Measurements from ENCODE around the gene HAUS1. TPM values are rescaled to one million over a fixed set of nuclear protein-coding genes. Genes with fewer than 3 reads are reported as not detected.
A peak's percentile ranks its signal among the peaks of the same experiment; 100 is the strongest.

Gene HAUS1
- 44.6 TPM for polyA plus RNA-seq (2012; ENCODE audit: low read depth, missing spikeins)

- DNase-seq (ENCODE audit: insufficient read length, low spot score) (peak; percentile 63), FAIRE-seq (peak; percentile 78)
- TF ChIP-seq TAF1 (IDR thresholded peaks at IDR 0.05; ENCODE audit: low read depth, low read length) (no peak), POLR2A (IDR thresholded peaks at IDR 0.05; ENCODE audit: low read depth, low read length) (peak; percentile 18; the same call in 1 of the 2 replicates), SPI1 (IDR thresholded peaks at IDR 0.05; ENCODE audit: low read depth, low read length) (no peak)
Measured at GRCh38 chr18:46104128-46104911, at the start of gene HAUS1. HAUS1 (plus strand) TSS chr18:46104385; CDS start chr18:46104412, 27 bp downstream.

GRCh38 chr18:46054956-46055837 is 49.0 kb upstream of the HAUS1 start:
- FAIRE-seq (peak; percentile 92), DNase-seq (ENCODE audit: insufficient read length, low spot score) (no peak)
- no peak for TF ChIP-seq SPI1 (IDR thresholded peaks at IDR 0.05; ENCODE audit: low read depth, low read length)

DNA sequence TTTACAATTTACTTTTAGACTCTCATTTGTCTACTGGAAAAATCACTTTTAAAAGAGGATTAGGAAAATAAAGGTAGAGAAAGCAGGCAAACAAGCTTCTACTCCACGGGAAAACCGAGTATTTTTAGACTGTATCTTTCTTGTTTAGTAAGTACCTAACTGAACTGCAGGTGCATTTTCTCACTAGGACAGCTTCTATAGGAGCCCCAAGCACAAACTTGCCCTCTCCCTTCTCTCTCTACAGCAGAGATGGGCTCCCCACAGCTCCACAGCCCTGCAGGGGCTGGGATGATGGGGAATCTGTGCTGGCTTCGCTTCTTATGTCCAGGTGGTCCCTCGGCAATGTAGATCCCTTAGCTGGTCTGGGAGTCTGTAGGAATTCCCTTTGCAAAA is 48.4 kb upstream of the HAUS1 start:
- FAIRE-seq, result peak; percentile 80
- DNase-seq (ENCODE audit: insufficient read length, low spot score), result no peak
- no peak for TF ChIP-seq POLR2AphosphoS5 (IDR thresholded peaks at IDR 0.05; ENCODE audit: low read depth, low read length)
- no peak for TF ChIP-seq SPI1 (IDR thresholded peaks at IDR 0.05; ENCODE audit: low read depth, low read length)
- no peak for TF ChIP-seq POLR2A (IDR thresholded peaks at IDR 0.05; ENCODE audit: low read depth, low read length)
- no peak for TF ChIP-seq PAX5 (IDR thresholded peaks at IDR 0.05; ENCODE audit: insufficient read depth, low read length, severe bottlenecking)
- TF ChIP-seq POU2F2 (IDR thresholded peaks at IDR 0.05; ENCODE audit: low read depth, low read length), result no peak
- TF ChIP-seq TAF1 (IDR thresholded peaks at IDR 0.05; ENCODE audit: low read depth, low read length), result no peak

GRCh38 chr18:46060359-46060841 is 43.8 kb upstream of the HAUS1 start:
- FAIRE-seq (no peak), DNase-seq (ENCODE audit: insufficient read length, low spot score) (no peak)
- no peak for TF ChIP-seq TAF1 (IDR thresholded peaks at IDR 0.05; ENCODE audit: low read depth, low read length)
- no peak for TF ChIP-seq PAX5 (IDR thresholded peaks at IDR 0.05; ENCODE audit: insufficient read depth, low read length, severe bottlenecking)
- no peak for TF ChIP-seq POLR2A (IDR thresholded peaks at IDR 0.05; ENCODE audit: low read depth, low read length)
- no peak for TF ChIP-seq POU2F2 (IDR thresholded peaks at IDR 0.05; ENCODE audit: low read depth, low read length)

- FAIRE-seq (peak; percentile 16), DNase-seq (ENCODE audit: insufficient read length, low spot score) (no peak)
- TF ChIP-seq POU2F2 (IDR thresholded peaks at IDR 0.05; ENCODE audit: low read depth, low read length) (no peak), POLR2AphosphoS5 (IDR thresholded peaks at IDR 0.05; ENCODE audit: low read depth, low read length) (no peak), POLR2A (IDR thresholded peaks at IDR 0.05; ENCODE audit: low read depth, low read length) (no peak), PAX5 (IDR thresholded peaks at IDR 0.05; ENCODE audit: insufficient read depth, low read length, severe bottlenecking) (no peak), SPI1 (IDR thresholded peaks at IDR 0.05; ENCODE audit: low read depth, low read length) (no peak), TAF1 (IDR thresholded peaks at IDR 0.05; ENCODE audit: low read depth, low read length) (no peak)
Measured at GRCh38 chr18:46061387-46061786, 42.8 kb upstream of the HAUS1 start.

- peak; percentile 23 for FAIRE-seq
- no peak for TF ChIP-seq POU2F2 (IDR thresholded peaks at IDR 0.05; ENCODE audit: low read depth, low read length)
- TF ChIP-seq POLR2AphosphoS5 (IDR thresholded peaks at IDR 0.05; ENCODE audit: low read depth, low read length), result no peak
- no peak for TF ChIP-seq PAX5 (IDR thresholded peaks at IDR 0.05; ENCODE audit: insufficient read depth, low read length, severe bottlenecking)
- TF ChIP-seq POLR2A (IDR thresholded peaks at IDR 0.05; ENCODE audit: low read depth, low read length), result no peak
- no peak for TF ChIP-seq TAF1 (IDR thresholded peaks at IDR 0.05; ENCODE audit: low read depth, low read length)
- TF ChIP-seq SPI1 (IDR thresholded peaks at IDR 0.05; ENCODE audit: low read depth, low read length), result no peak
Measured at GRCh38 chr18:46061796-46062195, 42.4 kb upstream of the HAUS1 start.

GRCh38 chr18:46062781-46063180 is 41.4 kb upstream of the HAUS1 start:
- TF ChIP-seq POLR2A (IDR thresholded peaks at IDR 0.05; ENCODE audit: low read depth, low read length) (no peak), POU2F2 (IDR thresholded peaks at IDR 0.05; ENCODE audit: low read depth, low read length) (no peak)
- DNase-seq (ENCODE audit: insufficient read length, low spot score), result no peak
- FAIRE-seq, result peak; percentile 13

More at GRCh38 chr18:46061796-46062195, 42.4 kb upstream of the HAUS1 start:
- DNase-seq (ENCODE audit: insufficient read length, low spot score), result no peak

- TF ChIP-seq POLR2AphosphoS5 (IDR thresholded peaks at IDR 0.05; ENCODE audit: low read depth, low read length), result no peak
- TF ChIP-seq POLR2A (IDR thresholded peaks at IDR 0.05; ENCODE audit: low read depth, low read length), result no peak
- no peak for TF ChIP-seq TAF1 (IDR thresholded peaks at IDR 0.05; ENCODE audit: low read depth, low read length)
- TF ChIP-seq POU2F2 (IDR thresholded peaks at IDR 0.05; ENCODE audit: low read depth, low read length), result no peak
- no peak for TF ChIP-seq SPI1 (IDR thresholded peaks at IDR 0.05; ENCODE audit: low read depth, low read length)
- TF ChIP-seq PAX5 (IDR thresholded peaks at IDR 0.05; ENCODE audit: insufficient read depth, low read length, severe bottlenecking), result no peak
- FAIRE-seq, result no peak
- no peak for DNase-seq (ENCODE audit: insufficient read length, low spot score)
Measured at GRCh38 chr18:46067438-46068007, 36.7 kb upstream of the HAUS1 start.

GRCh38 chr18:46068763-46069162 is 35.4 kb upstream of the HAUS1 start:
- FAIRE-seq, result no peak
- no peak for DNase-seq (ENCODE audit: insufficient read length, low spot score)
- no peak for TF ChIP-seq TAF1 (IDR thresholded peaks at IDR 0.05; ENCODE audit: low read depth, low read length)
- no peak for TF ChIP-seq POLR2A (IDR thresholded peaks at IDR 0.05; ENCODE audit: low read depth, low read length)
- TF ChIP-seq POLR2AphosphoS5 (IDR thresholded peaks at IDR 0.05; ENCODE audit: low read depth, low read length), result no peak
- no peak for TF ChIP-seq PAX5 (IDR thresholded peaks at IDR 0.05; ENCODE audit: insufficient read depth, low read length, severe bottlenecking)
- no peak for TF ChIP-seq POU2F2 (IDR thresholded peaks at IDR 0.05; ENCODE audit: low read depth, low read length)
- TF ChIP-seq SPI1 (IDR thresholded peaks at IDR 0.05; ENCODE audit: low read depth, low read length), result no peak

Measured in GM12891 (cell line).